Measurements from ENCODE around the gene POLR3E.

The POLR3E gene

GRCh38 chr16:22326771-22327445, 29.7 kb downstream of the POLR3E start:
- DNase-seq (ENCODE audit: low read depth), result no peak
- Histone ChIP-seq H3K4me1 (ENCODE audit: control insufficient read depth, insufficient read depth, low read length) (peaks cover 4% of the 10 kb centered on the region), H3K36me3 (ENCODE audit: control insufficient read depth, insufficient read depth, low read length, severe bottlenecking) (peaks cover 76% of the 10 kb centered on the region), H3K9me3 (ENCODE audit: control insufficient read depth, low read length) (no peaks in the 10 kb centered on the region), H3K27me3 (replicated peaks; ENCODE audit: control insufficient read depth, insufficient read depth, low read length) (no peaks in the 10 kb centered on the region), H3K9ac (ENCODE audit: low read length) (peak overlapping the region; percentile 37), H3K4me3 (ENCODE audit: low read length) (no peak overlapping the region)

- no peak for DNase-seq (ENCODE audit: low read depth)
- Histone ChIP-seq H3K9me3 (ENCODE audit: control insufficient read depth, low read length) (no peaks in the 10 kb centered on the region), H3K36me3 (ENCODE audit: control insufficient read depth, insufficient read depth, low read length, severe bottlenecking) (peaks cover 76% of the 10 kb centered on the region)
Measured at GRCh38 chr16:22327446-22327775, 30.2 kb downstream of the POLR3E start.

GRCh38 chr16:22328081-22328725, 31.0 kb downstream of the POLR3E start:
- Histone ChIP-seq H3K27me3 (replicated peaks; ENCODE audit: control insufficient read depth, insufficient read depth, low read length) (no peaks in the 10 kb centered on the region), H3K9me3 (ENCODE audit: control insufficient read depth, low read length) (no peaks in the 10 kb centered on the region), H3K36me3 (ENCODE audit: control insufficient read depth, insufficient read depth, low read length, severe bottlenecking) (peaks cover 75% of the 10 kb centered on the region), H3K4me3 (ENCODE audit: low read length) (no peak overlapping the region), H3K9ac (ENCODE audit: low read length) (no peak overlapping the region), H3K4me1 (ENCODE audit: control insufficient read depth, insufficient read depth, low read length) (peaks cover 4% of the 10 kb centered on the region)
- no peak for DNase-seq (ENCODE audit: low read depth)

More at GRCh38 chr16:22327446-22327775, 30.2 kb downstream of the POLR3E start:
- H3K4me1 ChIP-seq (ENCODE audit: control insufficient read depth, insufficient read depth, low read length), result peaks cover 4% of the 10 kb centered on the region
- no peaks in the 10 kb centered on the region for H3K27me3 ChIP-seq (replicated peaks; ENCODE audit: control insufficient read depth, insufficient read depth, low read length)
- no peak overlapping the region for H3K4me3 ChIP-seq (ENCODE audit: low read length)
- H3K9ac ChIP-seq (ENCODE audit: low read length), result no peak overlapping the region

GRCh38 chr16:22329199-22329695, 32.0 kb downstream of the POLR3E start:
- Histone ChIP-seq H3K36me3 (ENCODE audit: control insufficient read depth, insufficient read depth, low read length, severe bottlenecking) (peaks cover 77% of the 10 kb centered on the region), H3K9ac (ENCODE audit: low read length) (no peak overlapping the region), H3K4me3 (ENCODE audit: low read length) (no peak overlapping the region), H3K9me3 (ENCODE audit: control insufficient read depth, low read length) (no peaks in the 10 kb centered on the region), H3K27me3 (replicated peaks; ENCODE audit: control insufficient read depth, insufficient read depth, low read length) (no peaks in the 10 kb centered on the region), H3K4me1 (ENCODE audit: control insufficient read depth, insufficient read depth, low read length) (peaks cover 4% of the 10 kb centered on the region)
- no peak for DNase-seq (ENCODE audit: low read depth)

- Histone ChIP-seq H3K36me3 (ENCODE audit: control insufficient read depth, insufficient read depth, low read length, severe bottlenecking) (peaks cover 78% of the 10 kb centered on the region), H3K9me3 (ENCODE audit: control insufficient read depth, low read length) (no peaks in the 10 kb centered on the region), H3K9ac (ENCODE audit: low read length) (no peak overlapping the region), H3K4me3 (ENCODE audit: low read length) (no peak overlapping the region), H3K4me1 (ENCODE audit: control insufficient read depth, insufficient read depth, low read length) (peaks cover 4% of the 10 kb centered on the region), H3K27me3 (replicated peaks; ENCODE audit: control insufficient read depth, insufficient read depth, low read length) (no peaks in the 10 kb centered on the region)
- no peak for DNase-seq (ENCODE audit: low read depth)
Measured at GRCh38 chr16:22330326-22330725, 33.1 kb downstream of the POLR3E start.

GRCh38 chr16:22333457-22333994, 36.3 kb downstream of the POLR3E start:
- peaks cover 19% of the 10 kb centered on the region for H3K9me3 ChIP-seq (ENCODE audit: control insufficient read depth, low read length)
- H3K9ac ChIP-seq (ENCODE audit: low read length), result no peak overlapping the region
- H3K36me3 ChIP-seq (ENCODE audit: control insufficient read depth, insufficient read depth, low read length, severe bottlenecking), result peaks cover 79% of the 10 kb centered on the region
- no peak overlapping the region for H3K4me3 ChIP-seq (ENCODE audit: low read length)
- no peaks in the 10 kb centered on the region for H3K4me1 ChIP-seq (ENCODE audit: control insufficient read depth, insufficient read depth, low read length)
- H3K27me3 ChIP-seq (replicated peaks; ENCODE audit: control insufficient read depth, insufficient read depth, low read length), result no peaks in the 10 kb centered on the region
- no peak for DNase-seq (ENCODE audit: low read depth)

- H3K27me3 ChIP-seq (replicated peaks; ENCODE audit: control insufficient read depth, insufficient read depth, low read length), result no peaks in the 10 kb centered on the region
- no peak overlapping the region for H3K4me3 ChIP-seq (ENCODE audit: low read length)
- no peak overlapping the region for H3K9ac ChIP-seq (ENCODE audit: low read length)
- no peaks in the 10 kb centered on the region for H3K4me1 ChIP-seq (ENCODE audit: control insufficient read depth, insufficient read depth, low read length)
- peaks cover 19% of the 10 kb centered on the region for H3K9me3 ChIP-seq (ENCODE audit: control insufficient read depth, low read length)
- DNase-seq (ENCODE audit: low read depth), result no peak
- peaks cover 71% of the 10 kb centered on the region for H3K36me3 ChIP-seq (ENCODE audit: control insufficient read depth, insufficient read depth, low read length, severe bottlenecking)
Measured at GRCh38 chr16:22335668-22336246, 38.5 kb downstream of the POLR3E start.

GRCh38 chr16:22336581-22336980, 39.4 kb downstream of the POLR3E start:
- Histone ChIP-seq H3K9me3 (ENCODE audit: control insufficient read depth, low read length) (peaks cover 22% of the 10 kb centered on the region), H3K4me1 (ENCODE audit: control insufficient read depth, insufficient read depth, low read length) (no peaks in the 10 kb centered on the region), H3K27me3 (replicated peaks; ENCODE audit: control insufficient read depth, insufficient read depth, low read length) (no peaks in the 10 kb centered on the region), H3K9ac (ENCODE audit: low read length) (no peak overlapping the region), H3K4me3 (ENCODE audit: low read length) (no peak overlapping the region), H3K36me3 (ENCODE audit: control insufficient read depth, insufficient read depth, low read length, severe bottlenecking) (peaks cover 65% of the 10 kb centered on the region)
- DNase-seq (ENCODE audit: low read depth), result no peak

- Histone ChIP-seq H3K4me1 (ENCODE audit: control insufficient read depth, insufficient read depth, low read length) (no peaks in the 10 kb centered on the region), H3K9me3 (ENCODE audit: control insufficient read depth, low read length) (peaks cover 22% of the 10 kb centered on the region), H3K36me3 (ENCODE audit: control insufficient read depth, insufficient read depth, low read length, severe bottlenecking) (peaks cover 60% of the 10 kb centered on the region), H3K27me3 (replicated peaks; ENCODE audit: control insufficient read depth, insufficient read depth, low read length) (no peaks in the 10 kb centered on the region), H3K9ac (ENCODE audit: low read length) (no peak overlapping the region), H3K4me3 (ENCODE audit: low read length) (no peak overlapping the region)
- no peak for DNase-seq (ENCODE audit: low read depth)
Measured at GRCh38 chr16:22337045-22337444, 39.8 kb downstream of the POLR3E start.

GRCh38 chr16:22337849-22338635, 40.8 kb downstream of the POLR3E start:
- Histone ChIP-seq H3K27me3 (replicated peaks; ENCODE audit: control insufficient read depth, insufficient read depth, low read length) (no peaks in the 10 kb centered on the region), H3K4me3 (ENCODE audit: low read length) (no peak overlapping the region), H3K4me1 (ENCODE audit: control insufficient read depth, insufficient read depth, low read length) (no peaks in the 10 kb centered on the region), H3K9me3 (ENCODE audit: control insufficient read depth, low read length) (peaks cover 22% of the 10 kb centered on the region), H3K36me3 (ENCODE audit: control insufficient read depth, insufficient read depth, low read length, severe bottlenecking) (peaks cover 57% of the 10 kb centered on the region), H3K9ac (ENCODE audit: low read length) (no peak overlapping the region)
- no peak for DNase-seq (ENCODE audit: low read depth)

- no peak for DNase-seq (ENCODE audit: low read depth)
- Histone ChIP-seq H3K4me1 (ENCODE audit: control insufficient read depth, insufficient read depth, low read length) (no peaks in the 10 kb centered on the region), H3K36me3 (ENCODE audit: control insufficient read depth, insufficient read depth, low read length, severe bottlenecking) (peaks cover 49% of the 10 kb centered on the region), H3K9me3 (ENCODE audit: control insufficient read depth, low read length) (peaks cover 22% of the 10 kb centered on the region), H3K9ac (ENCODE audit: low read length) (no peak overlapping the region), H3K4me3 (ENCODE audit: low read length) (no peak overlapping the region), H3K27me3 (replicated peaks; ENCODE audit: control insufficient read depth, insufficient read depth, low read length) (no peaks in the 10 kb centered on the region)
Measured at GRCh38 chr16:22340945-22341344, 43.7 kb downstream of the POLR3E start.

All from adipocyte (in vitro differentiated cells).